Mucosa of descending colon (tissue), 3 donors: ENCODE measurements around the gene LRRC55. TPM values are rescaled to one million over a fixed set of nuclear protein-coding genes. Genes with fewer than 3 reads are reported as not detected.

ENCODE experiments used
- ATAC-seq: fragments of 200-7000 bp; cut with Tn5 transposase; one replicate; pipeline ENCODE4 v1.9.1; 2020; ENCODE audit warnings: mild to moderate bottlenecking, moderate library complexity
- DNase-seq, 3 donors: peaks; one replicate each; pipeline ENCODE4 v3.0.0-alpha.2; 2020
- H3K36me3 ChIP-seq: fragments of 200-600 bp; one replicate; pipeline ENCODE4 v1.8.0; 2021; ENCODE audit warnings: low read depth, mild to moderate bottlenecking
- H3K4me1 ChIP-seq: fragments of 200-600 bp; one replicate; pipeline ENCODE4 v1.8.0; 2021; ENCODE audit warnings: low read depth, mild to moderate bottlenecking
- H3K4me3 ChIP-seq: fragments of 200-600 bp; one replicate; pipeline ENCODE4 v1.8.0; 2021; ENCODE audit warnings: mild to moderate bottlenecking
- H3K9me3 ChIP-seq: fragments of 200-600 bp; one replicate; pipeline ENCODE4 v1.8.0; 2021; ENCODE audit warnings: mild to moderate bottlenecking
- CTCF ChIP-seq: fragments of 200-600 bp; IDR thresholded peaks from one replicate; pipeline ENCODE4 v1.8.0; 2022; ENCODE audit warnings: antibody characterized with exemption, mild to moderate bottlenecking
- intact Hi-C, 2 donors: fragments of 100-400 bp; cut with DNase I in 1 of 2; cut with micrococcal nuclease in 1 of 2; formaldehyde crosslinking; loops; one replicate each; pipeline versions ENCODE4 v1.11.0 to v1.11.1; 2022; cut with DNase I, micrococcal nuclease
- long read RNA-seq, 2 donors: library from polyadenylated mRNA; unstranded; transcript quantifications; one replicate each; pipeline ENCODE4 v2.0.0, GENCODE V29; 2019 to 2021
- total RNA-seq, 3 donors: library from RNA; stranded (reverse); fragmentation: NEBNext Ultra II Directional in 2 of 3; extraction: Animal tissue kit (Norgen Biotek cat#: 25700) in 2 of 3; gene quantifications; one replicate each; pipeline versions ENCODE4 v1.2.1 to v1.2.4, GENCODE V29; 2021 to 2023
- donor health status: DM: no; HTN: no; CAD: no; lungs with moderate emphysema.
- donor health status: DM: no; HTN: no; CAD: no.
- donor health status: DM: no; HTN: yes; CAD: no.

The LRRC55 gene
- total RNA-seq = 1 to 10 TPM in 1 of 3 donors, under 1 TPM in 1, not detected in 1; 0.19 to 1.4 TPM
- long read RNA-seq, donor 1 = 0 reads
- long read RNA-seq, donor 2 = 0 reads

GRCh38 chr11:57181678-57182305 is at the start of gene LRRC55:
LRRC55 (plus strand) TSS chr11:57181953; CDS start chr11:57182023, 70 bp downstream.
- no peaks in the 10 kb centered on the region for H3K9me3 ChIP-seq
- H3K4me1 ChIP-seq = no peaks in the 10 kb centered on the region
- H3K36me3 ChIP-seq = no peaks in the 10 kb centered on the region
- no peak for ATAC-seq
- intact Hi-C loops = no loop called here
- no peak within 1 kb of the TSS for H3K4me3 ChIP-seq
- no peak for TF ChIP-seq CTCF
- DNase-seq = no peak

GRCh38 chr11:57133366-57134038 is 48.3 kb upstream of the LRRC55 start:
- DNase-seq (no peak), ATAC-seq (no peak)
- no peak for TF ChIP-seq CTCF
- Histone ChIP-seq H3K4me3 (no peak overlapping the region), H3K9me3 (no peaks in the 10 kb centered on the region), H3K36me3 (no peaks in the 10 kb centered on the region), H3K4me1 (no peaks in the 10 kb centered on the region)
- intact Hi-C loops = loop anchor here (5.0 to 10.0 kb wide), 2 partner anchors 111 to 114 kb away; no protein-coding TSS in a partner anchor

GRCh38 chr11:57134284-57134683 is 47.5 kb upstream of the LRRC55 start:
- ATAC-seq (no peak), DNase-seq (no peak)
- intact Hi-C loops = loop anchor here (5.0 to 10.0 kb wide), 2 partner anchors 111 to 113 kb away; no protein-coding TSS in a partner anchor
- Histone ChIP-seq H3K9me3 (no peaks in the 10 kb centered on the region), H3K36me3 (no peaks in the 10 kb centered on the region), H3K4me1 (no peaks in the 10 kb centered on the region), H3K4me3 (no peak overlapping the region)
- no peak for TF ChIP-seq CTCF

GRCh38 chr11:57135020-57135751 is 46.6 kb upstream of the LRRC55 start:
- Histone ChIP-seq H3K4me3 (no peak overlapping the region), H3K4me1 (no peaks in the 10 kb centered on the region), H3K36me3 (no peaks in the 10 kb centered on the region), H3K9me3 (no peaks in the 10 kb centered on the region)
- ATAC-seq = no peak
- intact Hi-C loops = loop anchor here in 1 of 2 donors (10.0 kb wide), 1 partner anchor 110 kb away; no protein-coding TSS in a partner anchor
- no peak for DNase-seq
- TF ChIP-seq CTCF = no peak

GRCh38 chr11:57140568-57140967 is 41.2 kb upstream of the LRRC55 start:
- Histone ChIP-seq H3K9me3 (no peaks in the 10 kb centered on the region), H3K36me3 (no peaks in the 10 kb centered on the region), H3K4me1 (no peaks in the 10 kb centered on the region), H3K4me3 (no peak overlapping the region)
- intact Hi-C loops = no loop called here
- no peak for TF ChIP-seq CTCF
- ATAC-seq (no peak), DNase-seq (no peak)
